ENCODE results near the gene CMIP. TPM values are rescaled to one million over a fixed set of nuclear protein-coding genes. Genes with fewer than 3 reads are reported as not detected.

Gene CMIP
- total RNA-seq, 3 donors from 2014 or later, result 73.3 to 127 (median 79.8) TPM

DNA sequence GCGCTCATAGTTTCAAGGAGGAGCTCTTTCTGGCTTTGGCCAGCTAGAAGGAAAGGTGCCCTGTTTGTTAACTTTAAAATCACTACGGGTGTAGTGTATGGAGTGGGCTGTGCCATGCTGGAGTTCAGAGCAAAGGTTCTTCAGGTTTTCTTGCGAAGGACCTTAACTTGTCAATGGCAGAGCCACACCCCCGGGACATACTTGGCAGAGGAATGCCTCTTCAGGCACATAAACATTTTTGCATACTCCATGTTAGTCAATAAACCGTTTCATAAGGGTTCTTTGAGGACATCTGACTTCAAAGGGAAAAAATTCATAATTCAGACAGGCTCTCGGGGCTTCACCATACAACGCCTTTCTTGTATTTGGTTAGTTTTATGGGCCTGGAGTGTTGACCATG, 221.5 kb downstream of the CMIP start:
- H3K9me3 ChIP-seq, result no peaks in the 10 kb centered on the region
- DNase-seq (no peak), ATAC-seq (no peak)
- no peaks in the 10 kb centered on the region for H3K4me1 ChIP-seq (ENCODE audit: low read depth)
- TF ChIP-seq CTCF (IDR thresholded peaks at IDR 0.05), result no peak
- no peak overlapping the region for H3K4me3 ChIP-seq
- no peaks in the 10 kb centered on the region for H3K36me3 ChIP-seq (ENCODE audit: low read depth)
- intact Hi-C loops (cut with DNase I, micrococcal nuclease), result no loop called here

GRCh38 chr16:81668243-81669097, 223.9 kb downstream of the CMIP start:
- peaks cover 5% of the 10 kb centered on the region for H3K36me3 ChIP-seq (ENCODE audit: low read depth)
- H3K9me3 ChIP-seq, result no peaks in the 10 kb centered on the region
- TF ChIP-seq CTCF (IDR thresholded peaks at IDR 0.05), result no peak
- DNase-seq (no peak), ATAC-seq (peak; percentile 22)
- intact Hi-C loops (cut with DNase I, micrococcal nuclease), result no loop called here
- H3K4me3 ChIP-seq, result no peak overlapping the region
- H3K4me1 ChIP-seq (ENCODE audit: low read depth), result no peaks in the 10 kb centered on the region

- intact Hi-C loops (cut with DNase I, micrococcal nuclease), result no loop called here
- no peak for TF ChIP-seq CTCF (IDR thresholded peaks at IDR 0.05)
- H3K36me3 ChIP-seq (ENCODE audit: low read depth), result peaks cover 5% of the 10 kb centered on the region
Measured at GRCh38 chr16:81669473-81670350, 225.1 kb downstream of the CMIP start.

GRCh38 chr16:81671738-81672597, 227.4 kb downstream of the CMIP start:
- H3K36me3 ChIP-seq (ENCODE audit: low read depth), result peaks cover 5% of the 10 kb centered on the region
- TF ChIP-seq CTCF (IDR thresholded peaks at IDR 0.05), result no peak
- H3K4me1 ChIP-seq (ENCODE audit: low read depth), result no peaks in the 10 kb centered on the region
- no peaks in the 10 kb centered on the region for H3K9me3 ChIP-seq
- DNase-seq (no peak), ATAC-seq (peak; percentile 7)
- no peak overlapping the region for H3K4me3 ChIP-seq
- intact Hi-C loops (cut with DNase I, micrococcal nuclease), result no loop called here

More at GRCh38 chr16:81669473-81670350, 225.1 kb downstream of the CMIP start:
- Histone ChIP-seq H3K9me3 (no peaks in the 10 kb centered on the region), H3K4me3 (no peak overlapping the region), H3K4me1 (ENCODE audit: low read depth) (no peaks in the 10 kb centered on the region)
- DNase-seq, result no peak
- ATAC-seq, result no peak

- Histone ChIP-seq H3K36me3 (ENCODE audit: low read depth) (peaks cover 5% of the 10 kb centered on the region), H3K9me3 (no peaks in the 10 kb centered on the region), H3K4me3 (no peak overlapping the region), H3K4me1 (ENCODE audit: low read depth) (no peaks in the 10 kb centered on the region)
- no peak for TF ChIP-seq CTCF (IDR thresholded peaks at IDR 0.05)
- DNase-seq (no peak), ATAC-seq (no peak)
- intact Hi-C loops (cut with DNase I, micrococcal nuclease), result no loop called here
Measured at GRCh38 chr16:81673432-81673831, 228.8 kb downstream of the CMIP start.

Measured in mucosa of descending colon (tissue), 3 donors.